Measurements from ENCODE around the gene SIPA1L2.
"Not testable (repeated sequence)": the region's sequence is repeated elsewhere in the genome, so short reads cannot be mapped to it uniquely, and the experiment has no call there.

Gene SIPA1L2

DNA sequence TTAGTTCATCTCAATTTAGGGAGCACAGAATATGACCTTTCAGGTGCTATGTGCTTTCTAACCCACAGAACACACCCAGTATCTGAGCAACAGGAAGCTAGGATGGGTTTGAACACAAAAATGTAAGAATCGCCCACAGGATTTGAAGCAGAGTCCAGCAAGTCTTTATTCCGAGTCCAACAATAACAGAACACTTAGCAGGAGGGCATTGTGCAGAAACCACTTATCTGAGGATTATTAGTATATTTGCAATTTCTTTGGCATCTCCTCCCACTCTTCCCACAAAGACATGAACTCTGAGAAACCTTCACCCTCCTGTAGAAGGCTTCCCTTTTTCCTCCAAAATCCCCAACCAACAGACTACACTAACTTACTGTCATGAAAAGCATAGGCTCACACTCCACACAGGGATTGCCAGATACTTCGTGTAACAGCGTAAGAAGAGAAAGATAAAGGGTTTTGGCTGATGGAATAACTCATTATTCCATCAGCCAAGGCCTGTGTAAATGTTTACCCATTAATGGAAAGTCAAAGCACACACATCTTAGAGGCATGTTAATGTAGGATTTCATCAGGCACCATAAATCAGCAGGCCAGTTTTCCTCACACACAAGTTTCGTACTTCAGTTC is 16.1 kb downstream of the SIPA1L2 start:
- DNase-seq, result peak in 3 of 4 experiments; percentile 46 to 61 (median 54)

DNA sequence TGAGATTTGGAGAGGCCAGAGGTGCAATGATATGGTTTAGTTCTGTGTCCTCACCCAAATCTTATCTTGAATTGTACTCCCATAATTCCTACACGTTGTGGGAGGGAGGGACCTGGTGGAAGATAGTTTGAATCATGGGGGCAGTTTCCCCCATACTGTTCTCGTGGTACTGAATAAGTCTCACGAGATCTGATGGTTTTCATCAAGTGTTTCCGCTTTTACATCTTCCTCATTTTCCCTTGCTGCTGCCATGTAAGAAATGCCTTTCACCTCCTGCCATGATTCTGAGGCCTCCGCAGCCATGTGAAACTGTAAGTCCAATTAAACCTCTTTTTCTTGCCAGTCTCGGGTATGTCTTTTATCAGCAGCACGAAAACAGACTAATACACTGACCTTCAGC is 17.1 kb downstream of the SIPA1L2 start:
- not testable (repeated sequence) for DNase-seq

DNA sequence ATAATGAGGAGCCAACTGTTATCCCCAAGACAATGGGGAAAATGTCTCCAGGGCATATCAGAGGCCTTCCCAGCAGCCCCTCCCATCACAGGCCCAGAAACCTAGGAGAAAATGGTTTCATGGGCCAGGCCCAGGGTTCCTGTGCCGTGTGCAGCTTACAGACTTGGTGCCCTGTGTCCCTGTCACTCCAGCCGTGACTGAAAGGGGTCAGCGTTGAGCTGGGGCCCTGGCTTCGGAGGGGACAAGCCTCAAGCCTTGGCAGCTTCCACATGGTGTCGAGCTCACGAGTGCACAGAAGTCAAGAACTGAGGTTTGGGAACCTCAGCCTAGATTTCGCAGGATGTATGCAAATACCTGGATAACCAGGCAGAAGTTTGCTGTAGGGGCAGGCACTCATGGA is 18.1 kb downstream of the SIPA1L2 start:
- no peak for DNase-seq

DNA sequence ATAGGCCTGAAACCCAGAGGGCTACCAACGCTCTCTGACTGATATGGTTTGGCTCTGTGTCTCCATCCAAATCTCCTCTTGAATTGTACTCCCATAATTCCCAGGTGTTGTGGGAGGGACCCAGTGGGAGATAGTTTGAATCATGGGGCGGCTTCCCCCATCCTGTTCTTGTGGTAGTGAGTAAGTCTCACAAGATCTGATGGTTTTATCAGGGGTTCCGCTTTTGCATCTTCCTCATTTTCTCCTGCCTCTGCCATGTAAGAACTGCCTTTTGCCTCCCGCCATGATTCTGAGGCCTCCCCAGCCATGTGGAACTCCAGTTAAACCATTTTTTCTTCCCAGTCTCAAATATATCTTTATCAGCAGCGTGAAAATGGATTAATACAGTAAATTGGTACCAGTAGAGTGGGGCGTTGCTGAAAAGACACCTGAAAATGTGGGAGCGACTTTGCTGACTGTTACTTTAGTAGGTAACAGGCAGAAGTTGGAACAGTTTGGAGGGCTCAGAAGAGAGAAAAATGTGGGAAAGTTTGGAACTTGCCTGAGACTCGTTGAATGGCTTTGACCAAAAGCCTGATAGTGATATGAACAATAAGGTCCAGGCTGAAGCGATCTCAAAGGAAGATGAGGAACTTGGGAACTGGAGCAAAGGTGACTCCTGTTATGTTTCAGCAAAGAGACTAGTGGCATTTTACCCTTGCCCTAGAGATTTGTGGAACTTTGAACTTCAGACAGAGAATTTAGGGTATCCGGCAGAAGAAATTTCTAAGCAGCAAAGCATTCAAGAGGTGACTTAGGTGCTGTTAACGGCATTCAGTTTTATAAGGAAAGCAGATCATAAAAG is 18.8 kb downstream of the SIPA1L2 start:
- DNase-seq, result peak; percentile 78 to 91 (median 85)

DNA sequence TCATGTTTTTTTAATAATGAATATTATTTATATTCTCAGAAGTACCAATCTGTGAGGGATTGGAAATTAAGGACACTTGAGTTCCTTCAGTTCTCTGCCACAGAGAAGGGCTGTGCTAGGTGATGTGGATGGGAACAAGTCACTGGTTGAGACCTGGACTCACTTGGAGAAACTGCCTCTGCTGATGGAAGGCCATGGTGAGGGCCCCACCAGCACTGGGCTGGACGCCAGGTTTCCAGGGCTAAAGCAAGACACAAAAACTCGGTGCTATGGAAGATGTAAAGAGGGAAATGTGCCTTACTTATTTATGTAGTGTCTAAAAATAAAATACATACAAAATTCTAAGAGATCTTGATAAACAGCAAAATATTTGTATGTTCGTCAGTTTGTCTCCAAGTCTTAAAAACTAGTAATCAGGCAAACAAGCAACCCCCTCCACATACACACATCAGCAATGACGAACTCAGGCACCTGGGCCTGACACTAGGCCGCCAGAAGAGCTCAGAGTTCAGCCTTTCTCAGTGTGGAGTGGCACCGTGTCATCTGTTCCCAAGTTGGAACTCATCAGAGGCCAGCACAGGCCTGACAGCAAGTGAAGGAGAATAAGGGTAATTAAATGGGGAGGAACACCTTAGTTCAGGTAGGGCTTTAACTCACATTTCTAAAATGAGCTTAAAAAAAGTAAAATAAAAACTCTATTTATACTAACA is 19.6 kb downstream of the SIPA1L2 start:
- no peak for DNase-seq

DNA sequence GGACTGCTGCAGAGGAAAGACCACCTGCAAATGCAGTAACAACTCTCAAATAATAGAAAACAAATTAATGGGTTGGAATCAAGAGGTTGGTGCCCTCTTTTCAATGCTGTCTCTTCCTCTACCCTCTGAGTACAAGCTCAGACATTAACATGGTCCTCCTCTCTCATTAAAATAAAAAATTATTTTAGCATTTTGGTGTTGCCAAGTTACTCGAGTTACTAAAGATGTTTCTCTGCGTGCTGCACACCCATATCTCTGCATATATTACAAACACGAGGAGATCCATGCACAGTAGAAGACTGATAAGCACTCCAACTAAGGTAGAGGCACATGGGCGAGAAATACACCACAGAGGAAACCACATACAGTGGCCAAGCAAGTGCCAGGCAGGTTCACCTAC is 21.5 kb downstream of the SIPA1L2 start:
- DNase-seq, result no peak

DNA sequence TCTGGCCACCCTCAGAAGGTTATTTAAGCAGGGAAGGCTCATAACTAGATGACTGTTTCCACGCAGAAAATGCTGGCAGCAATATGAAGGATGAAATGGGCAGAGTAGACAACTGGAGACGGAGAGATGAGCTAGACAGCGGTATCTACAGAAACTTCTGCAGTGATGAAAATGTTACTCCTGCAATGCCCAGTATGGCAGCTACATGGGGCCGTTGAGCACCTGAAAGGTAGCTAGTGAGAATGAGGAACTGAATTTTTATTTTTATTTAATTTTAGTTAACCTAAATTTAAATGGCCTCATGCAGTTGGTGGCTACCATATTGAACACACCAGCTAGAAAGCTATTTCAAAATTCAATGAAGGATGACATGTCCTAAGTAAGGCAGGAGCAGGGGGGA is 27.3 kb downstream of the SIPA1L2 start:
- no peak for DNase-seq

DNA sequence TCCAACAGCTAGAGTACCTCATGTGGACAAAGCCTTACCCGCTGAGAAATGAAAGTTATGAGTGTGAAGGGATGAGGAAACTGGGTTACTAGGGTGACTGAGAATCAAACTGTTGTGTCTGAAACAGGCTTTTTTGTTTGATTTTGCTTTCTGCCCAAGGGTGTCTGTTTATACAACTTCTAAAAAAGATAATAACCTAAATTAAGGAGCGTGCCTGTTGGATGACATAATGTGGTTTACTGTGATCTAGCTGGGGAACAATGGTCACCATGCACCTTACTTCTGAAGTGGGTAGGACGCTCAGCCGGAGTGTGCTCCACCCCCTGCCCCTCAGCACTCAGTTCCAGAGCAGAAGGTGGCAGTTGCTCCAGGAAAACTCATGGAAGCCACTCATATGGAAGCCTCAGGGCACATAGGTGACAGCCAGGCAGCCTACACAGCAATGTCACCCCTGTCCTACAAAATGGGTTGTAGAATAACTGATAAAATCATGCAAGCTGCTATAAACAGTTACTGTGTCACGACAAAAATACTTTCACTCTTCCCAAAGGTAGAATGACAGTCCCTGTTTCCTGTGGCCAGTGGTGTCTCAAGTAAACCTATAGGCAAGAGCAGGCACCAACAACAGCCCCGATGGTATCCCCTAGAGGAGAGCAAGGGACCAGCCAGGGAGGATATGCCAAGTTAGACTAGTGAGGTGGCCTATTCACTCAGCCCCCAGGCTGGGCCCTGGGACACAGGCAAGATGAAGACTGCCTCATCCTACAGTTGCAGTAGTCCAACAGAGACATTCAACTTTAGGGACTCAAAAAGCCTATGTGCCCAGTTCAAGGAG is 29.3 kb downstream of the SIPA1L2 start:
- peak; percentile 30 to 60 (median 46) for DNase-seq

DNA sequence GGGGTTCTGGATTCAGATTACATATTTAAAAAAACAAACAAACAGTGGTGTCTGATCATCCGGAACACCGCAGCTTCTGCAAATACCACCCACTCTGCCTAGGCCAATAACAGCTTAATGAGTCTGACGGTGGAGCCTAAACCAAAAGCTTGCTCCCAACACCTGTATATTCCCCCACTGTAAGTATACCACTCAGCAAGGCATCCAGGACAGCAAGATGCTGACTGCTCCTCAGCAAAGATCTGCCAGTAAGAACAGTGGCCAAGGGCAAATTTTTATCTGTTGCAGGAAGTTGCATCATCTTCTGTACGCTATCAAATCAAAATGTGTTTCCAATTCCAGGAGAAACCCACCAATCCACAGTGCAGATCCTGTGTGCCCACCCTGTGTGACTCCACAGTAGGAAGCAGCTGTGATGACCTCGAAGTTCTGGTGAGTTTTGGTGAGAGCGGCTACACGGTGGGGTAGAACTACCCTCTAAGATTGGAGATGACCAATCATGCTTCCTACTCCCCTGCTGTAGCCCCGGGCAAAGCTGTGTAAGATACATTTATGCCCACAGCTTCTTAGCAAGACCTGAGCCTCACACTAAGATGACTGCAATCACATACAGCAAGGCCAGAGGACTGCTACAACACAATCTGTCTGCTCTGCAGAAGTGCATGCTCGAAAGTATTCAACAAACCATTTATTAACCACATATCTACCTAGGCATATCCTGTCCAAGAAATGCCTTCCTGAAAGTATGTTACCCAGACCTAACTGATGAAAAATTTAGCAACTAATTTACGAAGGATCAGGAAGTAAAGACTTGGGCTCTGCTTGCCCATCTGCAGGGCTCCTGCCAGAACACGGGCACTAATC is 30.5 kb downstream of the SIPA1L2 start:
- peak in 2 of 4 experiments; percentile 34 to 36 for DNase-seq

DNA sequence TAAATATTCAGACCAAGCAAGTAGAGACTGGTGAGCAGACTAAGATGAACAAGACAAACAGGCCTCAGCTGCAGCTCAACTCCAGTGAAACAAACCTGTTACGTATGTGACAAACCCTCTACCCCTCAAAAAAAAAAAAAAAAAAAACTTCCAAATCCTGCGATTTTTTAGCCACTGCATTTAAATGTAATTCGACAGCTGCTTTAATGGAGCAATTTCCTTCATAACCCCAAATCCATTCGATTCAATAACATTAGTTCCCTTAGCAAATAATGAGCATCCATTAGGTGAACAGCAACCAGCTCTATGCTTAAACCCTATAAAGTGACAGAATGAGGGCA is 31.1 kb downstream of the SIPA1L2 start:
- DNase-seq, result no peak

DNA sequence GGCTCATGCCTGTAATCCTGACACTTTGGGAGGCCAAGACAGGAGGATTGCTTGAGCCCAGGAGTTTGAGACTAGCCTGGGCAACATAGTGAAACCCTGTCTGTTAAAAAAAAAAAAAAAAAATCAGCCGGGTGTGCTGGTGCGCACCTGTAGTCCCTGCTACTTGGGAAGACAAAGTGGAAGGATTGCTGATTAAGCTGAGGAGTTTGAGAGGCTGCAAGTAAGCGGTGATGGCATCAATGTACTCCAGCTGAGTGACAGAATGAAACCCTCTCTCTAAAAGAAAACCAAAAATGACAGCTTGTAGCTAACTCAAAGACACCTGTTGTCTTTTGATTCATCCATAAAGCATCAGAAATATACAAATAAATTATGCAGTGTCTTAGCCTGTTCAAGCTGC is 31.8 kb downstream of the SIPA1L2 start:
- no peak for DNase-seq

DNA sequence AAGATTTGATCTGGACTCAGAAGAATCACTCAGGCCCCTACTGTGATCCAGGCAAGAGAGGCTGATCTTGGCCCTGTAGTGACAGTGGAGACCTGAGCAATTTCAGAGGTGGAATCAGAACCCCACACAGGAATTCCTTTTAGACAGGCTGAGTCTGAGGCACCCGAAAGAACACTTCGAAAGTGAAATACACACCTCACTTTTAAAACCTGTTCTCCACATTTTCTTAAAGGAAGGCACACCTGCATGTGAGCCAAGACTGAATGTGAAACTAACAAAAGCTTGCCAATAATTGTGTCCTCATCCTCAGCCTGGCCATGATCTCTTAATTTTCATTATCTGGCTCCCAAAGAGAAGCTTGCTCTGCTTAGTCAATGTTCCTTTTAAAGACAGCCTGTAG is 32.2 kb downstream of the SIPA1L2 start:
- no peak for DNase-seq

DNA sequence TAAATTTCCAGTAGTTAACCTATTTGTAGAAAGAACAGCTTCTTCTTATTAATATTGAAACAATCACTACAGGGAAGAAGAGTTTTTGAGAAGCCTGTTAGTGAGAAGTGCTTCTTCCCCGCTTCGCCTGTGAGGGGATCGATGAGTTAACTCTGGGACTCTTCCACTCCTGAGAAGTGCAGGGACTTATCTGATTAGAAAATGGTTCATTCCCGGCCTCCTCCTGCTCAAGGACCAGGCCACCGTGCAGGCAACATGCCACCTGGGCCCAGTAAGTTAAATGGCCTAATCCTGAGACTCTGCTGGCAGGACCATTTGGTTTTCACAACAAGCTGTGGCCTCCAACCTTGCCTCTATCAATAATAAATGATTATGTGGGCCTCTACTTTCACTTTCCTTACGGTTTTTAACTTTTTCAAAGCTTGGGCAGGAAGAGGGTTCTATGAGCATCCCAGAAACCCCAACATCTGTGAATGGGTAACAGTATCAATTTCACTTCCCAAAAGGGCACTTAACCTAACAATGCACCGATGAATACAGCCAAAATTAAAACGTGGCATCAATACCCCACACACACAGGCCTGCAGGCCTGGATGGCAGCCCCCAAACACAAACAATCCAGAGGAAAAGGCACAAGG is 33.1 kb downstream of the SIPA1L2 start:
- no peak for DNase-seq

DNA sequence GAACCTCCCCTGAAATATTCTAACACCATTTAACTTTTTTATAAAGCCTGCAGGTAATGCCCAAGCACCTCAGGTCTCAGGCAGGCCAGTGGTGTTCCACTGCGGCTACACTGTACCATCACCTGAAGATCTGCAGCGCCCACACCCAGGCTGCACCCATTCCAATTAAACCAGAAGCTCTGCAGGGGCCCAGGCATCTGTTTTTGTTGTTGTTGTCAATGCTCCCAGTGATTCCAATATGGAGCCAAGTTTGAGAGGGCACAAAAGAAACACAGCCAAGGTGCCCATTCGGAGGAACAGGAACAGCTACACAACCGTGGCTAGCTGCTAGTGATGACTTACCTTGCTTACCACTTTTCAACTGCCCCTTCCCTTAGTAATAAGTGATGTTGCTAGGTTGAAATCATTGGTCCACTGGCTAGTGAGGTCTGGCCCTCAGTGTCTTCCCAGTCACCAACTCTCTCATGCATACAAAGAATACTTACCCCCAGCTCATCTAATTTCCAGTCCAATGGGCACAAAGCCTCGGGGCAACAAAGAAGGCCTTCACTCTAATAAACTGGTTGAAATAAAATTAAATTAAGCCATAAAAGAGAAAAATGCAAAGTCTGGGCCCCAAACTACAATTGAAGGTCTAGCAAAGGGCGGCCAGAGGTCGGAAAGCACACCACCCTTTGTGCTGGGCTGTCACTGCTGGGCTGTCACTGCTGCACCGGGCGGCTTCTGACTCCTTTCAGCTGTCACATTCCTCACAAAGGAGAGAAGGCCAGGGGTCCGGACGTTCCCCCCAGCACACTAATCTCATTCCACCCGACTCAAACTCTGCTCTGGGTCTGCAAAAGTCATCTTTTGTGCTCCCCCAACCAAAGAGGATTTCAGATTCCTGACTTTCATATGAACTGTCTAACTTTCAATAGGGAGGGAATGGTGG is 34.9 kb downstream of the SIPA1L2 start:
- no peak for DNase-seq

DNA sequence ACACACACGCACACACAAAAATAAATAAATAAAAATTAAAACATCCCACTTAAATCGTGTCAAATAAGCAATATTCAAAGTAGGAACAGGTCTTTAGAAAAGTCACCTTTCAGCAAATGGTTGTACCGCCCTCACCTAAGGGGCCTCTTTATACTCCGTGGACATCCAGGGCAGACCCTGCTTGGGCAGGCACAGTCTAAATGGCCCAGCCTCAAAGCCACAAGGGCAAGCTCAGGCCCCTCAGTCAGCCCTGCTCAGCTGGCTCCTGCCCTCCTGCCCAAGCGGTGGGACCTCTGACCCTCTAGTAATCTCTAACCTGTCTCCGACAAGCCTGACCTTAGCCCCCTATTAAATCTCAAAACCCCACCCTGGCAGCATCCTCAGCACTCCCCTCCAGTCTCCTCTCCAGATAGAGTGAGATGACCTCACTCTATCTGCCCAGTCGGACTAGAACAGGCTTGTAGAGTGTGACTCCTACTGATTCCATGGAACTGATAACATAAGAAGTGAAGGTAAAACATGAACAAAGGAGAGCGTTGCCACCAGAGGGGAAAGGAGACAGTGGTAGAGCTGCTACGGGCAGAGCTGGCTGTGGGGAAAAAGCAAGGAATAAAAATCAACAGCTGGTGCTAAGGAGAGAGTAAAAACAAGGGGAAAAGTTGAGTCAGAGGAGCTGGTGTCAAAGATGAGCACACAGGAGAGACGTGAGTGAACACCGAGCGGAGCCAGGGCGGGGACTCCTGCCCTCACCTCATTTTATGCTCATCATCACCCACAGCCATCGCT is 36.0 kb downstream of the SIPA1L2 start:
- no peak for DNase-seq

DNA sequence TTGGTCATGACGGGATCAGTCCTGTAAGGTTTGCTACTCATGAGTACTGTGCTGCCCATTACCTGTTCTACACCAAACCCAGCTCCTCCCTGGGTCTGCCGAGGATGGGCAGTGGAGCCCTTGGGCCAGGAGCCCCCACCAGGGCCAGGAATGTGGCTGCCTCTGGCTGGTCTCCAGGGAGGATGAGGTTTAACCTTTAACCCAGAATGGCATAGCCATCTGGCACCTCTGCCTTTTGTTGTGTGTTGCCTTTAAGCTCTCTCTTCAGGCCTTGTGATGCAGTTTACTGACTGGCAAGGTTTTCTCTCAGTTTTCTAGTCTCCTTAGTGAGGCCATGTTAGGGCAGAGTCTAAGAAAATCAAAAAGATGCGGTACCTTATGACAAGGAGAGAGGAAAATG is 38.6 kb downstream of the SIPA1L2 start:
- DNase-seq, result no peak

DNA sequence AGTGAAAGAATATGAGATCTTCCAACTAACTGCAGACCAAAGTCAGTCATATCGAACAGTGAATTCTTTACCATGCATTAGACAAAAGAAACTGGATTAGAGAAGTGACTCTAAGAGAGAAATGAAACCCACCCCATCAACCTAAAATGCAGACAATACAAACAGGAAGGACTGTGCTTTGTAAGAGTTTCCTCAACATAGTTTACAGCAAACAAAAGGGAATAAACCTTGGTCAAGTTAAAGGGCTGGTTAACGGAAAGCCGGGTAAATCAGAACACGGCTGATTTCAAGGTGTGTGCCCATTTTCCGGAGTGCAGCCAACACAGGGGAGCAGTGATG is 39.2 kb downstream of the SIPA1L2 start:
- DNase-seq, result peak; percentile 25 to 82 (median 58)

DNA sequence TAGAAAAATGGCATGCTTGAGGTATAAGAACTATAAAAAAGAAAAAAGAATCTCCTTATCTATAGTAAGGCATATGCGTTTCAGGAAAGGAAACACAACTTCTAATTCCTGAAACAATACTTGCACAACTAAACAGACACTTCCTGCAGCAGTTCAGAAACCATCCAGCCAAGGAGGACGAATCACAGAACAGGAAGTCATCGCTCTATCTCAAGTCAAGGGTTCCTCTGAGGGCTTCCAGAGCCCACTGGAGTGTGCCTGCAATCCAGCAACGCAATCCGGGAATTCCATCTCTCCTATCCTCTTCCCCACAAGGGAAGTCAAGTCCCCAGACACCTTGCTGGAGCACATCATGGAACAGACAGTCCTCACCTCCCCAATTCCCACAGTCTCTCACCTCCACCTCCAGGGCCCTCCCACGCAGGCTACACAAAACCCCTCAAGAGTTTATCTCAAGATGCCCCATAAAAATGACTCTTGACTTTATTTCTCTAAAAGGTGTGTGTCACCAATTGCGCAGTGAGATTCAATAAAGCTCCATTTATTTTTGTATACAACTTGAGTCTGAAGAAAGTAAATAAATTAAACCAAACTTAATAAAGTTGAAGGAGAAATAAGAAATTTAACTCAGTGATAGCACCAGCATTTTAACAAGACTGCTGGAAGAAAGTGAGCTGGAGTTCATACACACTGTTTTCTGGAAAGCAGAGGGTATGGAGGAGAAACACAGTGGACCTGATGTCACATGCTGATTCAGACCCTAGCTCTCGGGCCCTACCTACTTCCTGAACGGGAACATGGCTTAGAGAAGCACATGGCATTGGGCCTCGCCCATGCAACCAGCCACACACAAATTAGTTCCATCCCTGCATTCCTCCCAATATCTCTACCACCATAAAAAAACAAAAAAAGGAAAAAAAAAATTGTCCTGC is 39.9 kb downstream of the SIPA1L2 start:
- DNase-seq, result peak; percentile 53 to 82 (median 74)
